Liver (tissue), 3 donors: Measurements from ENCODE around the gene SERPINA4.

Source experiments
- CTCF ChIP-seq: fragments of 150-350 bp; IDR thresholded peaks from 2 replicates; pipeline ENCODE4 v1.5.1; 2017; ENCODE audit warnings: improper control_type of control experiment, low read depth, low read length; ENCODE audit not compliant: missing input control
- TAF1 ChIP-seq: conservative IDR thresholded peaks from 2 replicates; pipeline ENCODE4 v1.6.1; 2016; ENCODE audit warnings: antibody characterized with exemption, mild to moderate bottlenecking
- donor health status: healthy.
- donor health status: healthy.

DNA sequence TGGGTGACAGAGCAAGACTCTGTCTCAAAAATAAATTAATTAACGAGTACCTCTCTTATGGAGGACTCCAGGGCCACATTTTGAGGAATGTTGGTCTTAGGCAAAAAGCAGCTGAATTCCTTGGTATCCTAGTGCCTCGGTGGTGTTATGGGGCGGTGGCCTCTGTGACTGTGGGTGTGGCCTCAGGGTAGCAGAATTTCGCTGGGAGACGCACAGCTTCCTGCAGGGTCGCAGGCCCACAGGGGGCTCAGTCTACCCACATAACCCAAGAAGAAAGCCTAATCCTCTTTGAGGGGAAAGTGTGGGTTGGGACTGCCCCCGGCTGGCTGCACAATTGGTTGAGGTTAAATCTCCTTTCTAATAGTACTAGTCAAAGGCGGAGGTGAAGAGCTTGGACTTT lies 11.2 kb upstream of the SERPINA4 start:
- TF ChIP-seq CTCF (no peak), TAF1 (no peak)
